ENCODE data around the gene KRT14.

GRCh38 chr17:41547378-41547841, 39.3 kb downstream of the KRT14 start:
- TF ChIP-seq, protein P1, sequence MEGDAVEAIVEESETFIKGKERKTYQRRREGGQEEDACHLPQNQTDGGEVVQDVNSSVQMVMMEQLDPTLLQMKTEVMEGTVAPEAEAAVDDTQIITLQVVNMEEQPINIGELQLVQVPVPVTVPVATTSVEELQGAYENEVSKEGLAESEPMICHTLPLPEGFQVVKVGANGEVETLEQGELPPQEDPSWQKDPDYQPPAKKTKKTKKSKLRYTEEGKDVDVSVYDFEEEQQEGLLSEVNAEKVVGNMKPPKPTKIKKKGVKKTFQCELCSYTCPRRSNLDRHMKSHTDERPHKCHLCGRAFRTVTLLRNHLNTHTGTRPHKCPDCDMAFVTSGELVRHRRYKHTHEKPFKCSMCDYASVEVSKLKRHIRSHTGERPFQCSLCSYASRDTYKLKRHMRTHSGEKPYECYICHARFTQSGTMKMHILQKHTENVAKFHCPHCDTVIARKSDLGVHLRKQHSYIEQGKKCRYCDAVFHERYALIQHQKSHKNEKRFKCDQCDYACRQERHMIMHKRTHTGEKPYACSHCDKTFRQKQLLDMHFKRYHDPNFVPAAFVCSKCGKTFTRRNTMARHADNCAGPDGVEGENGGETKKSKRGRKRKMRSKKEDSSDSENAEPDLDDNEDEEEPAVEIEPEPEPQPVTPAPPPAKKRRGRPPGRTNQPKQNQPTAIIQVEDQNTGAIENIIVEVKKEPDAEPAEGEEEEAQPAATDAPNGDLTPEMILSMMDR (IDR thresholded peaks at IDR 0.05) = no peak
- TF ChIP-seq EP300 (IDR thresholded peaks at IDR 0.05) (no peak), POLR2A (IDR thresholded peaks at IDR 0.05) (no peak)

Measured in ovary (tissue), 3 donors.